ENCODE data around the gene GRIA4.
"Not testable (repeated sequence)": the region's sequence is repeated elsewhere in the genome, so short reads cannot be mapped to it uniquely, and the experiment has no call there.

The GRIA4 gene

GRCh38 chr11:105935791-105936190 lies 325.9 kb downstream of the GRIA4 start:
- no peak for DNase-seq

- DNase-seq: no peak
Measured at GRCh38 chr11:105937331-105937730, 327.5 kb downstream of the GRIA4 start.

GRCh38 chr11:105937738-105938137 lies 327.9 kb downstream of the GRIA4 start:
- DNase-seq: no peak

GRCh38 chr11:105942921-105943320 lies 333.0 kb downstream of the GRIA4 start:
- DNase-seq: no peak

- DNase-seq: no peak
Measured at GRCh38 chr11:105948918-105949590, 339.2 kb downstream of the GRIA4 start.

GRCh38 chr11:105953886-105954285 lies 344.0 kb downstream of the GRIA4 start:
- DNase-seq: no peak

- DNase-seq: no peak
Measured at GRCh38 chr11:105960252-105961245, 350.7 kb downstream of the GRIA4 start.

- DNase-seq: no peak
Measured at GRCh38 chr11:105968021-105968697, 358.3 kb downstream of the GRIA4 start.

- no peak for DNase-seq
Measured at GRCh38 chr11:105969756-105970155, 359.9 kb downstream of the GRIA4 start.

- DNase-seq: no peak
Measured at GRCh38 chr11:105975128-105975527, 365.3 kb downstream of the GRIA4 start.

- no peak for DNase-seq
Measured at GRCh38 chr11:105979997-105980703, 370.3 kb downstream of the GRIA4 start.

- no peak for DNase-seq
Measured at GRCh38 chr11:105986554-105986953, 376.7 kb downstream of the GRIA4 start.

GRCh38 chr11:105988197-105988596 lies 378.3 kb downstream of the GRIA4 start:
- DNase-seq: no peak

- no peak for DNase-seq
Measured at GRCh38 chr11:105989124-105989523, 379.3 kb downstream of the GRIA4 start.

- DNase-seq: no peak
Measured at GRCh38 chr11:105991888-105992287, 382.0 kb downstream of the GRIA4 start.

- DNase-seq: no peak
Measured at GRCh38 chr11:106001304-106002012, 391.6 kb downstream of the GRIA4 start.

- DNase-seq: not testable (repeated sequence)
Measured at GRCh38 chr11:106003094-106003493, 393.2 kb downstream of the GRIA4 start.

GRCh38 chr11:106011481-106011880 lies 401.6 kb downstream of the GRIA4 start:
- DNase-seq: no peak

- DNase-seq: peak; percentile 67
Measured at GRCh38 chr11:106012744-106013143, 402.9 kb downstream of the GRIA4 start.

GRCh38 chr11:106014035-106014434 lies 404.2 kb downstream of the GRIA4 start:
- no peak for DNase-seq

- DNase-seq: no peak
Measured at GRCh38 chr11:106014620-106015019, 404.7 kb downstream of the GRIA4 start.

- no peak for DNase-seq
Measured at GRCh38 chr11:106015066-106015465, 405.2 kb downstream of the GRIA4 start.
